ENCODE measurements around the gene SPAG16.

SPAG16 gene

GRCh38 chr2:213411582-213412289 lies 127.5 kb downstream of the SPAG16 start:
- DNase-seq, result no peak

GRCh38 chr2:213415093-213415492 lies 130.8 kb downstream of the SPAG16 start:
- DNase-seq, result no peak

GRCh38 chr2:213416832-213417231 lies 132.6 kb downstream of the SPAG16 start:
- DNase-seq, result no peak

- no peak for DNase-seq
Measured at GRCh38 chr2:213419980-213420379, 135.7 kb downstream of the SPAG16 start.

- DNase-seq, result no peak
Measured at GRCh38 chr2:213420828-213421385, 136.6 kb downstream of the SPAG16 start.

- no peak for DNase-seq
Measured at GRCh38 chr2:213422211-213422610, 137.9 kb downstream of the SPAG16 start.

GRCh38 chr2:213425618-213426017 lies 141.4 kb downstream of the SPAG16 start:
- no peak for DNase-seq

- no peak for DNase-seq
Measured at GRCh38 chr2:213429516-213429915, 145.3 kb downstream of the SPAG16 start.

- DNase-seq, result no peak
Measured at GRCh38 chr2:213443921-213444320, 159.7 kb downstream of the SPAG16 start.

GRCh38 chr2:213451542-213452239 lies 167.4 kb downstream of the SPAG16 start:
- no peak for DNase-seq

GRCh38 chr2:213455316-213456008 lies 171.2 kb downstream of the SPAG16 start:
- no peak for DNase-seq

GRCh38 chr2:213475433-213475832 lies 191.2 kb downstream of the SPAG16 start:
- no peak for DNase-seq

GRCh38 chr2:213476641-213477040 lies 192.4 kb downstream of the SPAG16 start:
- DNase-seq, result no peak

- no peak for DNase-seq
Measured at GRCh38 chr2:213490087-213490486, 205.8 kb downstream of the SPAG16 start.

GRCh38 chr2:213491376-213491775 lies 207.1 kb downstream of the SPAG16 start:
- DNase-seq, result no peak

GRCh38 chr2:213496226-213496625 lies 212.0 kb downstream of the SPAG16 start:
- DNase-seq, result no peak

GRCh38 chr2:213500881-213501280 lies 216.6 kb downstream of the SPAG16 start:
- DNase-seq, result no peak

GRCh38 chr2:213524164-213524563 lies 239.9 kb downstream of the SPAG16 start:
- DNase-seq, result no peak

- DNase-seq, result no peak
Measured at GRCh38 chr2:213537579-213537978, 253.3 kb downstream of the SPAG16 start.

GRCh38 chr2:213544940-213545339 lies 260.7 kb downstream of the SPAG16 start:
- DNase-seq, result no peak

GRCh38 chr2:213545481-213545880 lies 261.2 kb downstream of the SPAG16 start:
- no peak for DNase-seq

GRCh38 chr2:213545964-213546475 lies 261.8 kb downstream of the SPAG16 start:
- no peak for DNase-seq

GRCh38 chr2:213551526-213551925 lies 267.3 kb downstream of the SPAG16 start:
- DNase-seq, result no peak

Data from CD4-positive, alpha-beta T cell treated with Interleukin-6 for 4 hours (primary cell).